SH-SY5Y (cell line): ENCODE measurements around the gene KCNAB1.
A peak's percentile ranks its signal among the peaks of the same experiment; 100 is the strongest.

Experiments
- GATA2 ChIP-seq: IDR thresholded peaks from 2 replicates; pipeline ENCODE4 v1.6.1; 2011; ENCODE audit warnings: mild to moderate bottlenecking, low read depth, low read length
- GATA3 ChIP-seq: IDR thresholded peaks from 2 replicates; pipeline ENCODE4 v1.6.1; 2011; ENCODE audit warnings: low read depth, mild to moderate bottlenecking, low read length, moderate library complexity

Gene KCNAB1

GRCh38 chr3:156547637-156548036, 427.3 kb downstream of the KCNAB1 start:
- TF ChIP-seq GATA2: no peak
- TF ChIP-seq GATA3: no peak

DNA sequence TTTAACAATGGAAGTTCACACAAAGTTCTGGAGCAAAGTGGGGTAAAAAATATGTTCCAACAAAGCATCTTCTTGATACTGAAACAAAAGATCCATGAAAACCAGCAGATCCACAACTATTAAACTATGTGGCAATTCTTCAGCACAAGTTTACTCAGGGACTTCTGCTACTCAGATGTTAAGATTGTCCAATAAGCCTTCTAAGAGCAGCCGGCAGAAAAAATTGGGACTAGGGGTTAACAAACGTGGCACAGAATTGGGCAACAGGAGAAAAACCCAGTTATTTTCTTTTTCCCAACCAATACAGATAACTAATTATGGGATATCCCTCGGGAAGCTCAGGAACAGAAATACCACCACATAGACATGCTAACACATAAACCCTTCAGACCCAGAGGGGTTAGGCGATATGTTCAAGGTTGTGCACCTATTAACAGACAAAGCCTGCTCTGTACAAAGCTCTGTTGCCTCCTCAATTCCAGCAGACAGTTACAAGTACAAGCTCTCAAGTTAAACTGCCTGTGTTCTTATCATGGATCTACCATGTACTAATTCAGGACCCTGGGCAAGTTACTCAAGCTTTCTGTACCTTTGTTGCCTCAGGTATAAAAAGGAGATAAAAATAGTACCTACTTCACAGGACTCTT, 427.8 kb downstream of the KCNAB1 start:
- TF ChIP-seq GATA2: no peak
- no peak for TF ChIP-seq GATA3

DNA sequence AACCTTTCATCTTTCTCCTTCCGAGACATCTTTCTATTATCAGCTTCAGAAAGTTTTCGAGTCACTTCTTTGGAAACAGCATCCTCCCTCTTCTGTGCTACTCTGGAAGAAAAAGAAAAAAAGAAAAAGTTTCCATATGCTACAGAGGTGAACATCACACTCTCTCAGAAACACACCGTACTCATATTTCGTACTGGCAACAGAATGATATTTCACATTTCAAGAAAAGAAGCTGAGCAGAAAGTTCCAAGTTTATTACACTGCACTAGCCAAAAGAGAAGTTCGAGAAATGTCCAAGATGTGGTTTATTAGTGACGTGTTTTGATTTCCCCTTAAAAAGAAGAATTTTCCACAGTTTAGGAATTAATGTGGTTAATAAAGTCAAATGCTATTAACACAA, 428.5 kb downstream of the KCNAB1 start:
- TF ChIP-seq GATA2 (no peak), GATA3 (no peak)

GRCh38 chr3:156551261-156551660, 430.9 kb downstream of the KCNAB1 start:
- TF ChIP-seq GATA2: peak; percentile 38; the same call in 1 of the 2 replicates
- TF ChIP-seq GATA3: no peak

DNA sequence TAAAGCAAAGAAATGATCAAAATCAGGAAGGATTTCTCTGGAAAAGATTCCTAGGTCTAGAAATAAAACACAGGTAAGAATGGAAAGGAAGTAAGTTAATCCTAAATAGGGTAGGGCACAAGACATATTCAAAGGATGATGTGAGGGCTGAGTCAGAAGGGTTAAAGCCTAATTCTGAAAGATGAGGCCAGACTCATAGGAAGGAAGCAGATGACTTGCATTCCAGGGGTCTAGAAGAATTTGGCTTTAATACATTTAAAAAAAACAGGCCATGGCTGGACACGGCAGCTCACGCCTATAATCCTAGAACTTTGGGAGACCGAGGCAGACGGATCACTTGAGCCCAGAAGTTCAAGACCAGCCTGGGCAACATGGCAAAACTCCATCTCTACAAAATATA, 431.4 kb downstream of the KCNAB1 start:
- no peak for TF ChIP-seq GATA3
- TF ChIP-seq GATA2: no peak

GRCh38 chr3:156552973-156553372, 432.6 kb downstream of the KCNAB1 start:
- no peak for TF ChIP-seq GATA2
- TF ChIP-seq GATA3: no peak

DNA sequence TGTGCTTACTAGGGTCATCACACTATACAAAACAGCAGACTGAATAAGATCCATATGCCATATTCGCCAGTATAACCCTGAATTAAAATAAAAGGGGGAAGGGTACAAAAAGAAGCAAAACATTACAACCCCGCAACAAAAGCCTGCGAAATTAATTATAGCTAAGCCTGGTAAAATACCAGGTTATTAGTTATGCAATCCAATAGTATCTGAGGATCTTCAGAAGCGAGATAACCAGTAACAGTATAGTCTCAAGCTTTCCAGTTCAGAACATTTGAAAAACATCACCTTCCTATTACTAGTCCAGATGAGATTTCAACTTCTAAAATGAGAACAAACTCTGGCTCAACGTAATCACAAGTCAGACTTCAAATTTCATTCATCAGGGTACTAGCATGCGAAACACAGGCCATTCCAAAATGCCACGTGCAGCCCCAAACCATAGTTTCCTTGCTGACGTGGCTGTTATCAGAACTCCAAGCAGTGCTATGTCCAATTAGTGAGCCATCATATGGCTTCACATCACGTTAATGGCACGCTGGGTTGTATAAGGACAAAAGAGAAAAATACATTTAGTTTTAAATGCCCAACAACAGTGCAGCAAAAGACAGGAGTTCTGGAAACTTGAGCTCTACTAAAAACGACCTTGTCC, 433.5 kb downstream of the KCNAB1 start:
- TF ChIP-seq GATA2 (no peak), GATA3 (no peak)

DNA sequence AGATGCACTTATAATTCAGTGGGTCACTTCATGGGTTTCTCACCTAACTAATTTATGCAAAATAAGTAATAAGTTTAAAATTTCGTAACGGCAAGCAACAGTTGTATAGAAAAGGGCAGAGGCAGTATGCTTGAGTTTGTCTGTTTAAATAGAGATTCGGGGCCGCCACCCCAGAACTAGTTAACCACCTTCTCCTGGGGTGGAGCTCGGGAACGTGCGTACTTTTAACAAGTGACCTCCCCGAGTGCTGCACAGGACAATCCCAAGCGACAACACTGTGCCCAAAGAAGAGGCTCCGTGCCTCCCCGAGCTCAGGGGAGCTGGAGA, 434.1 kb downstream of the KCNAB1 start:
- TF ChIP-seq GATA2: no peak
- TF ChIP-seq GATA3: no peak

- TF ChIP-seq GATA2 (no peak), GATA3 (no peak)
Measured at GRCh38 chr3:156554842-156555687, 434.7 kb downstream of the KCNAB1 start, which contains the start of gene SSR3. Gene SSR3 (minus strand): TSS chr3:156555117. CDS start chr3:156555089, 28 bp downstream.

- TF ChIP-seq GATA2 (peak; percentile 78), GATA3 (no peak)
Measured at GRCh38 chr3:156558389-156558788, 438.0 kb downstream of the KCNAB1 start.

DNA sequence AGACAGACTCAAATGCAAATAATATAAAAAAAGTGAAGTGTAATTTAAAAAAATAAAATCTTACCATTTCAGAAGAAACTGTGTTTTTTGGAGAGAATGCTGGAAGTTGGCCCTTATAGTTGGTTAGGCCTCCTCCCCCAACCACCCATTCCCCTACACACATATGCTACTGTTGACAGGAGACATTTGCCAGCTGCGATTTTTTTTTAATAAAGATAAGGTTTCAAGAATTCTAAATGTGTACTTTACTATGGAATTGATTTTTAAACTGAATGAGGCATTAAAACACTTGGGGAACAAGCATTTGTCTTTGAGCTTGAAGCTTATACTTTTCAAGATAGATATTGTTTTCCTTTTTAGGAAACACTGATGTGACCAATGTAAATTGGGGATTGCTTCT, 438.9 kb downstream of the KCNAB1 start:
- TF ChIP-seq GATA3: no peak
- no peak for TF ChIP-seq GATA2

- TF ChIP-seq GATA3: no peak
- no peak for TF ChIP-seq GATA2
Measured at GRCh38 chr3:156561533-156561932, 441.2 kb downstream of the KCNAB1 start.

- TF ChIP-seq GATA3: no peak
- TF ChIP-seq GATA2: no peak
Measured at GRCh38 chr3:156563900-156564682, 443.7 kb downstream of the KCNAB1 start.

DNA sequence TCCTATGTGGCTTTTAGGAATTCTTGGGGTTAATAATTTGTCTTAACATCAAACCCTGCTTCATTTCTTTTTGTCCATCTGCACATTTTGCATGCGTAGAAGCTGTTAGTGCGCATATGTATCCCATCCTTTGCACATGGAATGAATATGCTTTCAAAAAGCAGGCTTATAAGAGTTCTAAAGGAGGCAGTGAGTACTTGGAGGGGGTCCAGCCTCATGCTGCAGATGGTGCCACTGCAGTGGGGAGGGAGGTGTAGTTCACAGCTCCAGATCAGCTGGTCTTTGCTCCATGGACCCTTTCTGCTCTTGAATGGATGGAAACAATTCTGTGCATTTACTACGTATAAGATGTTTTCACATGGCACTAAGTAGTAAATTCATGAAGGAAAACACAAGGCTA, 455.3 kb downstream of the KCNAB1 start:
- TF ChIP-seq GATA2: no peak
- TF ChIP-seq GATA3: no peak

- no peak for TF ChIP-seq GATA3
- TF ChIP-seq GATA2: no peak
Measured at GRCh38 chr3:156576051-156576450, 455.7 kb downstream of the KCNAB1 start.
